Measurements from ENCODE around the gene TEKT4.

GRCh38 chr2:94873362-94874276, 2.4 kb downstream of the TEKT4 start:
- TF ChIP-seq CTCF (IDR thresholded peaks at IDR 0.05; ENCODE audit: low read depth, low read length, poor library complexity, severe bottlenecking) (no peak), EZH2phosphoT487 (IDR thresholded peaks at IDR 0.05; ENCODE audit: borderline replicate concordance, low read length) (no peak)
